C4-2B (cell line): Measurements from ENCODE around the gene LAMA2.

Experiments used
- ZFX ChIP-seq: fragments of 450-650 bp; IDR thresholded peaks from 2 replicates; pipeline ENCODE4 v1.6.1; 2017
- TF ChIP-seq, protein P1 (sequence below): fragments of 450-650 bp; conservative IDR thresholded peaks from 2 replicates; pipeline ENCODE4 v1.5.1; 2017; ENCODE audit warnings: mild to moderate bottlenecking

- TF ChIP-seq, protein P1, sequence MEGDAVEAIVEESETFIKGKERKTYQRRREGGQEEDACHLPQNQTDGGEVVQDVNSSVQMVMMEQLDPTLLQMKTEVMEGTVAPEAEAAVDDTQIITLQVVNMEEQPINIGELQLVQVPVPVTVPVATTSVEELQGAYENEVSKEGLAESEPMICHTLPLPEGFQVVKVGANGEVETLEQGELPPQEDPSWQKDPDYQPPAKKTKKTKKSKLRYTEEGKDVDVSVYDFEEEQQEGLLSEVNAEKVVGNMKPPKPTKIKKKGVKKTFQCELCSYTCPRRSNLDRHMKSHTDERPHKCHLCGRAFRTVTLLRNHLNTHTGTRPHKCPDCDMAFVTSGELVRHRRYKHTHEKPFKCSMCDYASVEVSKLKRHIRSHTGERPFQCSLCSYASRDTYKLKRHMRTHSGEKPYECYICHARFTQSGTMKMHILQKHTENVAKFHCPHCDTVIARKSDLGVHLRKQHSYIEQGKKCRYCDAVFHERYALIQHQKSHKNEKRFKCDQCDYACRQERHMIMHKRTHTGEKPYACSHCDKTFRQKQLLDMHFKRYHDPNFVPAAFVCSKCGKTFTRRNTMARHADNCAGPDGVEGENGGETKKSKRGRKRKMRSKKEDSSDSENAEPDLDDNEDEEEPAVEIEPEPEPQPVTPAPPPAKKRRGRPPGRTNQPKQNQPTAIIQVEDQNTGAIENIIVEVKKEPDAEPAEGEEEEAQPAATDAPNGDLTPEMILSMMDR, result no peak
- TF ChIP-seq ZFX, result no peak
These were observed 172.9 kb downstream of the LAMA2 start for GRCh38 chr6:129055796-129056195.
